Neural progenitor cell (in vitro differentiated cells): ENCODE measurements around the gene NFU1. TPM values are rescaled to one million over a fixed set of nuclear protein-coding genes. Genes with fewer than 3 reads are reported as not detected.

Experiments used
- DNase-seq: peaks from one replicate; pipeline ENCODE4 v3.0.0-alpha.2; 2016; ENCODE audit warnings: low spot score
- H2AFZ ChIP-seq: fragments of 200-600 bp; sonication (generic); replicated peaks from 2 replicates; pipeline ENCODE4 v1.6.1; 2016; ENCODE audit warnings: antibody characterized with exemption
- H3F3A ChIP-seq: fragments of 200-600 bp; sonication (generic); 2 replicates; pipeline ENCODE4 v1.6.1; 2016; ENCODE audit warnings: antibody characterized with exemption, low read depth
- H3K27ac ChIP-seq: fragments of 200-600 bp; sonication (generic); 2 replicates; pipeline ENCODE4 v1.5.1; 2016; ENCODE audit warnings: mild to moderate bottlenecking
- H3K27me3 ChIP-seq: fragments of 200-600 bp; sonication (generic); 2 replicates; pipeline ENCODE4 v1.6.1; 2016; ENCODE audit warnings: mild to moderate bottlenecking, moderate library complexity
- H3K36me3 ChIP-seq: fragments of 200-600 bp; sonication (generic); 2 replicates; pipeline ENCODE4 v1.5.1; 2016
- H3K4me1 ChIP-seq: fragments of 200-600 bp; sonication (generic); 2 replicates; pipeline ENCODE4 v1.6.1; 2016; ENCODE audit warnings: mixed run types
- H3K4me2 ChIP-seq: fragments of 200-600 bp; sonication (generic); 2 replicates; pipeline ENCODE4 v1.6.1; 2016
- H3K4me3 ChIP-seq: fragments of 200-600 bp; sonication (generic); 2 replicates; pipeline ENCODE4 v1.5.1; 2016
- H3K79me2 ChIP-seq: fragments of 200-600 bp; sonication (generic); 2 replicates; pipeline ENCODE4 v1.6.1; 2016; ENCODE audit warnings: low read depth
- H3K9ac ChIP-seq: fragments of 200-600 bp; sonication (generic); 2 replicates; pipeline ENCODE4 v1.6.1; 2016
- H3K9me3 ChIP-seq: fragments of 200-600 bp; sonication (generic); 2 replicates; pipeline ENCODE4 v1.5.1; 2016; ENCODE audit warnings: low read depth
- H4K20me1 ChIP-seq: fragments of 200-600 bp; sonication (generic); 2 replicates; pipeline ENCODE4 v1.6.1; 2016; ENCODE audit warnings: low read depth
- H3K27ac Mint-ChIP-seq: 3 replicates; pipeline ENCODE4 v1.8.0; 2021; ENCODE audit warnings: mixed read lengths
- H3K27me3 Mint-ChIP-seq: 2 replicates; pipeline ENCODE4 v1.8.0; 2022; ENCODE audit warnings: low read depth, mild to moderate bottlenecking, inconsistent platforms, moderate library complexity, mixed read lengths; ENCODE audit not compliant: insufficient read depth
- H3K36me3 Mint-ChIP-seq: 3 replicates; pipeline ENCODE4 v1.8.0; 2021; ENCODE audit warnings: mixed read lengths
- H3K4me1 Mint-ChIP-seq: 3 replicates; pipeline ENCODE4 v1.8.0; 2021; ENCODE audit warnings: mixed read lengths
- H3K4me3 Mint-ChIP-seq: 3 replicates; pipeline ENCODE4 v1.8.0; 2021; ENCODE audit warnings: mild to moderate bottlenecking, moderate library complexity, mixed read lengths
- H3K9me3 Mint-ChIP-seq: 3 replicates; pipeline ENCODE4 v1.8.0; 2020; ENCODE audit warnings: mixed read lengths
- CTCF ChIP-seq: fragments of 200-600 bp; sonication (generic); IDR thresholded peaks from 2 replicates; pipeline ENCODE4 v1.5.1; 2017; ENCODE audit warnings: antibody characterized with exemption, mild to moderate bottlenecking
- EZH2 ChIP-seq: fragments of 200-600 bp; sonication (generic); IDR thresholded peaks from 2 replicates; pipeline ENCODE4 v1.6.1; 2017; ENCODE audit warnings: antibody characterized with exemption, mild to moderate bottlenecking, moderate library complexity
- EZH2phosphoT487 ChIP-seq: fragments of 200-600 bp; sonication (generic); IDR thresholded peaks from 2 replicates; pipeline ENCODE4 v1.6.1; 2017; ENCODE audit warnings: antibody characterized with exemption
- total RNA-seq: library from RNA; depleted of rRNA; stranded (reverse); fragments of >200 nt; gene quantifications from 2 replicates; pipeline ENCODE4 v1.2.3, GENCODE V29; 2015; ENCODE audit warnings: low replicate concordance

The NFU1 gene
- total RNA-seq, 1 donor from 2014 or later: 74.3 TPM

DNA sequence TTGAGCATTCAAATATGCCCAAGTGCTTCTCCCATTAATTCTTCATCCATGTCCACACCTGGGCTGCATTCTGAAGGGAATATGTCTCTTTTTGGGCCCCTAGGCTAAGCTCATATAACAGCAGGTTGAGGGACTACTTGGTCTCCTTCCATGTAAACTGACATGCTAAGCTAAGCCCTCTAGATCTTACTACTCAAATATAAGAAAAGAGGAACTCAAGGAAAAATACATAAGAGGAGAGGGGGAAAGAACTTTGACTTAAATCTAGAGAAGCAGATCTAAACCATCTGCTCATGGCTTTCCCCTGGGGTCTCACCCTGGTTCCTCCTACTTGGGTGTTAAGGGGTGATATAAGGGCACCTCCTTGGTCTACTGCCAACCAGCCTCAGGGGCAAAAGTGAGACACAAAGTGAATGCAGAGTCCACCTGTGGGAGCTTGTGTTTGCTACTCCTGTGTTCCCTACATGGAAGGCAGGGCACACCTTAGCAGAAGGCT lies 19.8 kb upstream of the NFU1 start:
- no peak for DNase-seq
- Histone ChIP-seq H3K27ac (no peak overlapping the region), H3K4me2 (no peak overlapping the region), H3K36me3 (no peaks in the 10 kb centered on the region), H3K9me3 (no peaks in the 10 kb centered on the region), H3K4me1 (no peaks in the 10 kb centered on the region), H3F3A (no peaks in the 10 kb centered on the region), H3K79me2 (no peaks in the 10 kb centered on the region), H3K4me3 (no peak overlapping the region), H3K9ac (no peak overlapping the region), H3K27me3 (no peaks in the 10 kb centered on the region), H2AFZ (no peak overlapping the region), H4K20me1 (no peaks in the 10 kb centered on the region)
- peaks cover 3% of the 10 kb centered on the region for H3K4me1 Mint-ChIP-seq
- no peak for TF ChIP-seq CTCF
- TF ChIP-seq EZH2phosphoT487: no peak
- no peak for TF ChIP-seq EZH2
- no peak overlapping the region for H3K27ac Mint-ChIP-seq
- H3K36me3 Mint-ChIP-seq: peaks cover 3% of the 10 kb centered on the region
- no peak overlapping the region for H3K4me3 Mint-ChIP-seq
- no peaks in the 10 kb centered on the region for H3K9me3 Mint-ChIP-seq
- no peaks in the 10 kb centered on the region for H3K27me3 Mint-ChIP-seq

DNA sequence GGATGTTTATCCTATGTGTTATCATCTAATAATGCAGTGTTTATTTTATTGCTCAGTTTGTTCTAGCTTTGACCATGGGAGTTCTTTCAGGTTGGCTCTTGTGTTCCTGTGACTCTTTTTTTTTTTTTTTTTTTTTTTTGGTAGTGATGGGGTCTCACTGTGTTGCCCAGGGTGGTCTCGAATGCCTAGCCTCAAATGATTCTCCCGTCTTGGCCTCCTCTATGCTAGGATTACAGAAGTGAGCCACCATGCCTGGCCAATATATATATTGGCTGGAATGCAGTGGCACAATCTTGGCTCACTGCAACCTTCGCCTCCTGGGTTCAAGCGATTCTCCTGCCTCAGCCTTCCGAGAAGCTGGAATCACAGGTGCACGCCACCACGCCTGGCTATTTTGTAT lies 18.9 kb upstream of the NFU1 start:
- Mint-ChIP-seq H3K27me3 (no peaks in the 10 kb centered on the region), H3K36me3 (no peaks in the 10 kb centered on the region), H3K4me3 (no peak overlapping the region), H3K27ac (no peak overlapping the region), H3K4me1 (peaks cover 3% of the 10 kb centered on the region), H3K9me3 (no peaks in the 10 kb centered on the region)
- Histone ChIP-seq H3K27ac (no peak overlapping the region), H3K4me3 (no peak overlapping the region), H3K9me3 (no peaks in the 10 kb centered on the region), H3K36me3 (no peaks in the 10 kb centered on the region), H2AFZ (no peak overlapping the region), H3K4me2 (no peak overlapping the region), H4K20me1 (no peaks in the 10 kb centered on the region), H3F3A (no peaks in the 10 kb centered on the region), H3K9ac (no peak overlapping the region), H3K27me3 (no peaks in the 10 kb centered on the region), H3K79me2 (no peaks in the 10 kb centered on the region), H3K4me1 (peaks cover 2% of the 10 kb centered on the region)
- no peak for DNase-seq
- TF ChIP-seq CTCF (no peak), EZH2 (no peak), EZH2phosphoT487 (no peak)

- H3K4me3 Mint-ChIP-seq: no peak overlapping the region
- no peaks in the 10 kb centered on the region for H3K9me3 ChIP-seq
- no peaks in the 10 kb centered on the region for H3K27me3 Mint-ChIP-seq
- no peaks in the 10 kb centered on the region for H3K9me3 Mint-ChIP-seq
- H3K27me3 ChIP-seq: no peaks in the 10 kb centered on the region
- no peak overlapping the region for H3K27ac Mint-ChIP-seq
- H3K4me1 ChIP-seq: peaks cover 13% of the 10 kb centered on the region
- H3K36me3 ChIP-seq: no peaks in the 10 kb centered on the region
- H3K4me1 Mint-ChIP-seq: peaks cover 3% of the 10 kb centered on the region
- no peak overlapping the region for H2AFZ ChIP-seq
- H3K79me2 ChIP-seq: no peaks in the 10 kb centered on the region
- no peak overlapping the region for H3K4me2 ChIP-seq
- TF ChIP-seq CTCF (no peak), EZH2phosphoT487 (no peak), EZH2 (no peak)
- DNase-seq: no peak
- no peaks in the 10 kb centered on the region for H3K36me3 Mint-ChIP-seq
- H3K9ac ChIP-seq: no peak overlapping the region
- no peak overlapping the region for H3K4me3 ChIP-seq
- no peaks in the 10 kb centered on the region for H4K20me1 ChIP-seq
- no peak overlapping the region for H3K27ac ChIP-seq
- H3F3A ChIP-seq: peaks cover 5% of the 10 kb centered on the region
Measured at GRCh38 chr2:69454976-69455375, 17.7 kb upstream of the NFU1 start.
